T-cell (primary cell): ENCODE results near the gene CTNNA3. TPM values are rescaled to one million over a fixed set of nuclear protein-coding genes. Genes with fewer than 3 reads are reported as not detected.

Experiments used
- ATAC-seq, 4 experiments: fragments of 200-7000 bp in 3 of 4; fragments of 150-1000 bp in 1 of 4; cut with Tn5 transposase; replicated peaks in 1 of 4; 1 replicate in 3 of 4; 2 replicates in 1 of 4; pipeline ENCODE4 v1.10.0; 2021; ENCODE audit warnings: moderate library complexity in 3 of 4, mild to moderate bottlenecking in 2 of 4, moderate number of reproducible peaks in 1 of 4
- CTCF ChIA-PET, 2 donors: fragments of 300-600 bp; sonication (Branson Sonifier 250); formaldehyde crosslinking; loops; one replicate each; lab custom pipeline; 2022; ENCODE audit warnings: antibody characterized with exemption in 2 of 2; lab: Charles Lee
- POLR2A ChIA-PET, 2 donors: fragments of 300-600 bp; sonication (Branson Sonifier 250); formaldehyde crosslinking; loops; one replicate each; lab custom pipeline; 2022; ENCODE audit warnings: antibody characterized with exemption in 2 of 2; lab: Charles Lee
- DNase-seq, 35 experiments: peaks; one replicate each; pipeline versions ENCODE4 v3.0.0 to v3.0.0-alpha.2; 2013 to 2023
- H3K27ac ChIP-seq: one replicate; pipeline ENCODE4 v1.5.1; 2013; ENCODE audit warnings: low read length
- H3K27me3 ChIP-seq, 2 experiments: replicated peaks in 1 of 2; 1 replicate in 1 of 2; 2 replicates in 1 of 2; pipeline versions ENCODE4 v1.6.1 to v1.7.0; 2013; ENCODE audit warnings: low read length in 1 of 2, mixed read lengths in 1 of 2; ENCODE audit not compliant: control insufficient read depth in 2 of 2, insufficient read depth in 2 of 2; ENCODE audit errors: extremely low read depth in 1 of 2
- H3K36me3 ChIP-seq, 2 donors: 1 replicate in 1 of 2; 2 replicates in 1 of 2; pipeline versions ENCODE4 v1.6.1 to v1.7.0; 2013; ENCODE audit warnings: low read length in 1 of 2; ENCODE audit not compliant: control insufficient read depth in 2 of 2, insufficient read depth in 1 of 2; ENCODE audit errors: extremely low read depth in 1 of 2
- H3K4me1 ChIP-seq, 2 experiments: 1 replicate in 1 of 2; 2 replicates in 1 of 2; pipeline versions ENCODE4 v1.6.1 to v1.7.0; 2013; ENCODE audit warnings: low read length in 2 of 2, mixed read lengths in 1 of 2; ENCODE audit not compliant: insufficient read depth in 2 of 2, control insufficient read depth in 1 of 2; ENCODE audit errors: extremely low read depth in 1 of 2
- H3K4me3 ChIP-seq, 2 donors: 1 replicate in 1 of 2; 2 replicates in 1 of 2; pipeline versions ENCODE4 v1.5.1 to v1.7.0; 2013; ENCODE audit warnings: mild to moderate bottlenecking in 2 of 2, low read length in 1 of 2, moderate library complexity in 1 of 2; ENCODE audit not compliant: control insufficient read depth in 1 of 2; ENCODE audit errors: extremely low read depth in 1 of 2
- H3K9me3 ChIP-seq: 2 replicates; pipeline ENCODE4 v1.7.0; 2013
- H3K27ac Mint-ChIP-seq, 2 donors: one replicate each; pipeline ENCODE4 v1.8.0; 2020 to 2021; ENCODE audit warnings: mild to moderate bottlenecking in 2 of 2, mixed read lengths in 2 of 2
- H3K27me3 Mint-ChIP-seq, 2 donors: one replicate each; pipeline ENCODE4 v1.8.0; 2021 to 2022; ENCODE audit warnings: mixed read lengths in 2 of 2
- H3K36me3 Mint-ChIP-seq: one replicate; pipeline ENCODE4 v1.8.0; 2021; ENCODE audit warnings: mixed read lengths
- H3K4me1 Mint-ChIP-seq, 3 donors: one replicate each; pipeline ENCODE4 v1.8.0; 2020 to 2022; ENCODE audit warnings: mixed read lengths in 3 of 3, mild to moderate bottlenecking in 1 of 3
- H3K4me3 Mint-ChIP-seq, 3 donors: one replicate each; pipeline ENCODE4 v1.8.0; 2020 to 2022; ENCODE audit warnings: mild to moderate bottlenecking in 3 of 3, mixed read lengths in 3 of 3, moderate library complexity in 3 of 3
- H3K9me3 Mint-ChIP-seq, 3 donors: one replicate each; pipeline ENCODE4 v1.8.0; 2020 to 2022; ENCODE audit warnings: mixed read lengths in 3 of 3
- WGBS: methylation state at CpG from one replicate; pipeline ENCODE4 v1.1.5; 2013; ENCODE audit warnings: missing lambda C conversion rate; ENCODE audit not compliant: insufficient coverage; 5-methylcytosine and 5-hydroxymethylcytosine counted together
- total RNA-seq, 35 experiments: library from RNA in 6 of 35; stranded (reverse) in 6 of 35; fragments of 120-200 nt in 1 of 35; gene quantifications; one replicate each; pipeline versions ENCODE4 v1.2.1 to v1.2.4 and lab custom pipeline; 2013 to 2026

The CTNNA3 gene
- total RNA-seq, 5 donors from 2014 or later (not counting 1 experiment from before 2014, with no cell fraction given): 0.88 TPM; not detected in 4

DNA sequence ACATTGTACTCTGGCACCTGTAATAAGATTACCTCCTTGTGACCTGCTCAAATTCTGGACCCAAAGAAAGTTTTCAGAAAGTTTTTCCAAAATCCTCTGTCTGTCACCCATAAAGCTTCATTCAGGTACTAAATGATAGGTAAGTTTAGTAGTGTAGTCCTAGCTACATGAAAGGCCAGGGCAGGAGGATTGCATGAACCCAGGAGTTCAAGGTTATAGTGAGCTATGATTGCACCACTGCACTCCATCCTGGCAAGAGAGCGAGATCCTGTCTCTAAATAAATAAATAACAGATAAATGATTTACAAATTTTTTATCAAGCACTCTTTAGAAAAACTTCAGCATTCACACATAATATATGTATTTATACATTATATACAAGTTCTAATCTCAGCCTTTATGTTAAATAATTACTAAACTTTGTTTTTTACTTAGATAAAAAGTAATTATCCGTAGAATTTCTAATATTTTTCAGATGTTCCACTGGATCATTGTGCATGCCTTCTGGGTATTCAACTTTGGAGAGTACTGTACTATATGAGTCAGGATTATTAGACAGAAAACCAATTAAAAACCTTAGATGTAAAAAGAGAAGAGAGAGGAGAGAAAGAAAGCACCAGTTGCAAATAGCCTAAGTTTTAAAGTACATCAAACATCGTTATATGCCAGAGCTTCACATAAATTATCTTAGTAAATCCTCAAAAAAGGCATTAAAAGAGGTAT, 407.1 kb downstream of the CTNNA3 start:
- POLR2A ChIA-PET: no interaction called here
- Mint-ChIP-seq H3K9me3 (no peaks in the 10 kb centered on the region), H3K27ac (no peak overlapping the region), H3K4me3 (no peak overlapping the region), H3K27me3 (no peaks in the 10 kb centered on the region), H3K36me3 (no peaks in the 10 kb centered on the region), H3K4me1 (no peaks in the 10 kb centered on the region)
- H3K27me3 ChIP-seq: no peaks in the 10 kb centered on the region
- no peak for DNase-seq
- no peak overlapping the region for H3K4me3 ChIP-seq
- CTCF ChIA-PET: no interaction called here
- H3K9me3 ChIP-seq: no peaks in the 10 kb centered on the region
- ATAC-seq: no peak
- H3K36me3 ChIP-seq: no peaks in the 10 kb centered on the region
- H3K4me1 ChIP-seq: no peaks in the 10 kb centered on the region
- no peak overlapping the region for H3K27ac ChIP-seq
- no CpG with 5 or more reads among the region's 3 CpGs for WGBS

GRCh38 chr10:67284589-67284988, 411.4 kb downstream of the CTNNA3 start:
- Histone ChIP-seq H3K27me3 (no peaks in the 10 kb centered on the region), H3K27ac (no peak overlapping the region), H3K9me3 (no peaks in the 10 kb centered on the region), H3K4me3 (no peak overlapping the region), H3K36me3 (no peaks in the 10 kb centered on the region), H3K4me1 (no peaks in the 10 kb centered on the region)
- ATAC-seq (no peak), DNase-seq (no peak)
- Mint-ChIP-seq H3K36me3 (no peaks in the 10 kb centered on the region), H3K9me3 (no peaks in the 10 kb centered on the region), H3K27ac (no peak overlapping the region), H3K27me3 (no peaks in the 10 kb centered on the region), H3K4me3 (no peak overlapping the region), H3K4me1 (no peaks in the 10 kb centered on the region)
- WGBS: no CpG with 5 or more reads among the region's 1 CpG
- CTCF ChIA-PET: interaction anchor here in 1 of 2 donors (0.5 kb wide), 1 partner anchor 1096 kb away, joined by 3 read pairs; no protein-coding TSS in a partner anchor
- POLR2A ChIA-PET: no interaction called here

DNA sequence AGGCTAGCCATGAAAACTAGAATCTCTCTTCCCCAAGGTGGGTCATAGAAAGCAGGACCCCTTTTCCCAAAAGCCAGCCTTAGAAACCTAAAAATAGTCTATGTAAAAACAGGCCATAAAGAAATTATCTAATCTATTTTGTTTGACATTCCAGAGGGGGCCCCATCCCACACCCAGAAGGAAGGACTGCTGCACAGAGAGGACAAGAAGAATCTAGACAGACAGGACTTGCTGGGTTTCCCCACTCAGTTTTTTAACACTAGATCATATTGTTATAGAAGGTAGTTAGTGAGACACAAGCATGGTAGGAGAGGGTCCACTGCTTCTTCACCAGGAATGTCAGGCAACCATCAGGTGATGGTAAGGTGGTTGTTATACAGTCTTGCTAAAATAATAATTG, 413.1 kb downstream of the CTNNA3 start:
- Mint-ChIP-seq H3K36me3 (no peaks in the 10 kb centered on the region), H3K4me3 (no peak overlapping the region), H3K9me3 (no peaks in the 10 kb centered on the region), H3K4me1 (no peaks in the 10 kb centered on the region), H3K27me3 (no peaks in the 10 kb centered on the region), H3K27ac (no peak overlapping the region)
- Histone ChIP-seq H3K9me3 (no peaks in the 10 kb centered on the region), H3K27me3 (no peaks in the 10 kb centered on the region), H3K4me3 (no peak overlapping the region), H3K27ac (no peak overlapping the region), H3K4me1 (no peaks in the 10 kb centered on the region), H3K36me3 (no peaks in the 10 kb centered on the region)
- DNase-seq (no peak), ATAC-seq (no peak)
- POLR2A ChIA-PET: no interaction called here
- CTCF ChIA-PET: no interaction called here

DNA sequence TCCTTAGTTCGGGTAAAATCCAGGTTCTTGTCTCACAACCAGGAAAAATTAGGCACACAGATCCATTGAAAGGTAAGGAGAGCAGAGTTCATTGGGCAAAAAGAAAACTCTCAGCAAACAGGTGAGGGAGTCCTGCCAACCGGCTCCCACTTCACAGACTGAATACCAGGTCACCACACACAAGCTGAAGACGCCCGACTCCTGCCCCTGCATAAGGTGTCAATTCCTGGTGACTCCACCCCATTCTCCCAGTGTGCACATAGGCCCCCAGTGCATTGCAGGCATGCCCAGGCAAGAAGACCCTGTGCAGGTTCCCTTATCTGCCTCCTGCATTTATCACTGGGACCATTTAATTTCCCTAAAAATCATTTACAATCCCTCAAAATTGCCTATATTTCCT, 415.6 kb downstream of the CTNNA3 start:
- no peak overlapping the region for H3K4me3 ChIP-seq
- no peaks in the 10 kb centered on the region for H3K27me3 ChIP-seq
- no peak for DNase-seq
- H3K4me3 Mint-ChIP-seq: no peak overlapping the region
- ATAC-seq: no peak
- no peak overlapping the region for H3K27ac ChIP-seq
- CTCF ChIA-PET: no interaction called here
- no peaks in the 10 kb centered on the region for H3K27me3 Mint-ChIP-seq
- H3K9me3 ChIP-seq: no peaks in the 10 kb centered on the region
- 50% methylated on average over 2 of the region's 4 CpGs for WGBS
- no peaks in the 10 kb centered on the region for H3K4me1 ChIP-seq
- no peaks in the 10 kb centered on the region for H3K9me3 Mint-ChIP-seq
- no peaks in the 10 kb centered on the region for H3K36me3 ChIP-seq
- no peaks in the 10 kb centered on the region for H3K4me1 Mint-ChIP-seq
- POLR2A ChIA-PET: no interaction called here
- no peak overlapping the region for H3K27ac Mint-ChIP-seq
- H3K36me3 Mint-ChIP-seq: no peaks in the 10 kb centered on the region

DNA sequence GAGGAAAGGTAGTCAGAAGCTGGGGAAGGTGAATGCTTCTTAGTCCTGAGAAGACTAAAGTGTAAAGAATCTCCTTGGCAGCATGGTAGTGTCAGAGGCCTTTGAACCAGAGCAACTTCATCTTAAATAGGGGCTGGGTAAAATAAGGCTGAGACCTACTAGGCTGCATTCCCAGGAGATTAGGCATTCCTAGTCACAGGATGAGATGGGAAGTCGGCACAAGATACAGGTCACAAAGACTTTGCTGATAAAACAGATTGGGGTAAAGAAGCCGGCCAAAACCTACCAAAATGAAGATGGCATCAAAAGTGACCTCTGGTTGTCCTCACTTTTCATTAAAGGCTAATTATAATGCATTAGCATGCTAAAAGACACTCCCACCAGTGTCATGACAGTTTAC, 418.6 kb downstream of the CTNNA3 start:
- Histone ChIP-seq H3K27ac (no peak overlapping the region), H3K4me3 (no peak overlapping the region), H3K36me3 (no peaks in the 10 kb centered on the region), H3K9me3 (no peaks in the 10 kb centered on the region), H3K4me1 (no peaks in the 10 kb centered on the region), H3K27me3 (no peaks in the 10 kb centered on the region)
- Mint-ChIP-seq H3K27ac (no peak overlapping the region), H3K27me3 (no peaks in the 10 kb centered on the region), H3K4me1 (no peaks in the 10 kb centered on the region), H3K4me3 (no peak overlapping the region), H3K9me3 (no peaks in the 10 kb centered on the region), H3K36me3 (no peaks in the 10 kb centered on the region)
- ChIA-PET CTCF (no interaction called here), POLR2A (no interaction called here)
- DNase-seq (no peak), ATAC-seq (no peak)
- 73% methylated on average over 2 of the region's 2 CpGs for WGBS

DNA sequence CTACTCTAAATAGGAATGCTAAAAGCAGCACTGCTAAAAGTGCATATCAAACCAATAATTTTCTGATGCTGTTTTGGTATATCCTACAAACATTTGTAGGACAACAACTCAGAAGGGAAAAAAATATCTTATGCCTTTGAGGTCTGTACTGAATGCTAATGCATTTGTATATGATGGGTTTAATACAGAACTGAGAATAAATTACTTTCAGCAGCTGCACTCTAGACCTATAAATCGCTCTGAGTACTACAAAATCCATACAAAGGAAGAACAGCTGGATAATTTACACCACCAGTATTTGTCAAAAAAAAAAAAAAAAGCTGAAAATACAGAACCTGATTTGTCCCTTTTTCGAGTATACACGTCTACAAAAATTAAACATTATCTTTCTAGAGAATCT, 426.2 kb downstream of the CTNNA3 start:
- no peaks in the 10 kb centered on the region for H3K36me3 ChIP-seq
- Mint-ChIP-seq H3K27ac (no peak overlapping the region), H3K4me1 (no peaks in the 10 kb centered on the region), H3K9me3 (no peaks in the 10 kb centered on the region), H3K4me3 (no peak overlapping the region), H3K27me3 (no peaks in the 10 kb centered on the region), H3K36me3 (no peaks in the 10 kb centered on the region)
- ChIA-PET CTCF (interaction anchor here in 1 of 2 donors (0.6 kb wide), 1 partner anchor 77 kb away, joined by 3 read pairs; no protein-coding TSS in a partner anchor), POLR2A (no interaction called here)
- H3K27ac ChIP-seq: no peak overlapping the region
- no peak for DNase-seq
- no peaks in the 10 kb centered on the region for H3K9me3 ChIP-seq
- H3K4me1 ChIP-seq: no peaks in the 10 kb centered on the region
- WGBS: no CpG with 5 or more reads among the region's 3 CpGs
- H3K4me3 ChIP-seq: no peak overlapping the region
- no peaks in the 10 kb centered on the region for H3K27me3 ChIP-seq
- no peak for ATAC-seq
